Hepatocyte (in vitro differentiated cells): ENCODE data around the gene ACSBG1.

ENCODE experiments used
- EZH2 ChIP-seq: fragments of 200-600 bp; sonication (generic); IDR thresholded peaks from 2 replicates; pipeline ENCODE4 v1.6.1; 2016; ENCODE audit warnings: antibody characterized with exemption, mild to moderate bottlenecking, borderline replicate concordance
- EZH2phosphoT487 ChIP-seq: fragments of 200-600 bp; sonication (generic); IDR thresholded peaks from one replicate; pipeline ENCODE4 v1.6.1; 2018; ENCODE audit warnings: antibody characterized with exemption, mild to moderate bottlenecking, low read depth, moderate library complexity; ENCODE audit not compliant: unreplicated experiment, severe bottlenecking
- TF ChIP-seq, protein P1 (sequence below): fragments of 200-600 bp; sonication (generic); IDR thresholded peaks from 2 replicates; pipeline ENCODE4 v1.5.1; 2016; ENCODE audit warnings: antibody characterized with exemption, mild to moderate bottlenecking; ENCODE audit not compliant: poor library complexity

DNA sequence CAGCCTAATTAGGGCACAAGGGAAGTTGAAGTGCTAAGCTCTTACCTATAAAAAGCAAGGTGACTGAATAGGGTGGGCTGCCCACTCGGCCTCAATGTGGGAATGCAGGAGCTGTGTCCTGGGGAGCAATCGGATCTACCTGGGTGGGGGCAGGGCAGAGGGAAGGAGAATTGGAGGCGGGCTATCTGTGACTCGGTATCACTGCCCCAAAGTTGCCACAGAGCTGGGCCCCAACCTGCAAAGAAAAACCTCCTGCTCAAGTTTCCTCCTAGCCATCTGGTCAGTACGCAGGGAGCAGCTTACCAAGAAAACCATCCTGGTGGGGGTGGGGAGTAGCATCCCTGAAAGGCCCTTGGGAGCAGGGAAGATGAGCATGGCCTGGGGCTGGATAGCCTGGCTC, 113.8 kb downstream of the ACSBG1 start:
- TF ChIP-seq, protein P1, sequence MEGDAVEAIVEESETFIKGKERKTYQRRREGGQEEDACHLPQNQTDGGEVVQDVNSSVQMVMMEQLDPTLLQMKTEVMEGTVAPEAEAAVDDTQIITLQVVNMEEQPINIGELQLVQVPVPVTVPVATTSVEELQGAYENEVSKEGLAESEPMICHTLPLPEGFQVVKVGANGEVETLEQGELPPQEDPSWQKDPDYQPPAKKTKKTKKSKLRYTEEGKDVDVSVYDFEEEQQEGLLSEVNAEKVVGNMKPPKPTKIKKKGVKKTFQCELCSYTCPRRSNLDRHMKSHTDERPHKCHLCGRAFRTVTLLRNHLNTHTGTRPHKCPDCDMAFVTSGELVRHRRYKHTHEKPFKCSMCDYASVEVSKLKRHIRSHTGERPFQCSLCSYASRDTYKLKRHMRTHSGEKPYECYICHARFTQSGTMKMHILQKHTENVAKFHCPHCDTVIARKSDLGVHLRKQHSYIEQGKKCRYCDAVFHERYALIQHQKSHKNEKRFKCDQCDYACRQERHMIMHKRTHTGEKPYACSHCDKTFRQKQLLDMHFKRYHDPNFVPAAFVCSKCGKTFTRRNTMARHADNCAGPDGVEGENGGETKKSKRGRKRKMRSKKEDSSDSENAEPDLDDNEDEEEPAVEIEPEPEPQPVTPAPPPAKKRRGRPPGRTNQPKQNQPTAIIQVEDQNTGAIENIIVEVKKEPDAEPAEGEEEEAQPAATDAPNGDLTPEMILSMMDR: no peak
- TF ChIP-seq EZH2: no peak
- TF ChIP-seq EZH2phosphoT487: no peak
